G401 (cell line): ENCODE data around the gene ZNF724. TPM values are rescaled to one million over a fixed set of nuclear protein-coding genes. Genes with fewer than 3 reads are reported as not detected.
A peak's percentile ranks its signal among the peaks of the same experiment; 100 is the strongest.
"Not testable (repeated sequence)": the region's sequence is repeated elsewhere in the genome, so short reads cannot be mapped to it uniquely, and the experiment has no call there.

ENCODE experiments used
- DNase-seq: peaks from one replicate; pipeline ENCODE4 v3.0.0-alpha.2; 2015; ENCODE audit warnings: low spot score
- in situ Hi-C: cut with HindIII; loops from 2 replicates; pipeline ENCODE4 v1.10.0; 2016; ENCODE audit warnings: low sequenced_read_pairs, mixed read lengths
- total RNA-seq: library from RNA; depleted of rRNA; stranded (reverse); fragments of >200 nt; shearing (Covaris generic); gene quantifications from 2 replicates; pipeline ENCODE4 v1.2.3, GENCODE V29; 2014; rRNA removed

ZNF724 gene
- 8.7 and 19.7 TPM in 2 replicates for total RNA-seq

DNA sequence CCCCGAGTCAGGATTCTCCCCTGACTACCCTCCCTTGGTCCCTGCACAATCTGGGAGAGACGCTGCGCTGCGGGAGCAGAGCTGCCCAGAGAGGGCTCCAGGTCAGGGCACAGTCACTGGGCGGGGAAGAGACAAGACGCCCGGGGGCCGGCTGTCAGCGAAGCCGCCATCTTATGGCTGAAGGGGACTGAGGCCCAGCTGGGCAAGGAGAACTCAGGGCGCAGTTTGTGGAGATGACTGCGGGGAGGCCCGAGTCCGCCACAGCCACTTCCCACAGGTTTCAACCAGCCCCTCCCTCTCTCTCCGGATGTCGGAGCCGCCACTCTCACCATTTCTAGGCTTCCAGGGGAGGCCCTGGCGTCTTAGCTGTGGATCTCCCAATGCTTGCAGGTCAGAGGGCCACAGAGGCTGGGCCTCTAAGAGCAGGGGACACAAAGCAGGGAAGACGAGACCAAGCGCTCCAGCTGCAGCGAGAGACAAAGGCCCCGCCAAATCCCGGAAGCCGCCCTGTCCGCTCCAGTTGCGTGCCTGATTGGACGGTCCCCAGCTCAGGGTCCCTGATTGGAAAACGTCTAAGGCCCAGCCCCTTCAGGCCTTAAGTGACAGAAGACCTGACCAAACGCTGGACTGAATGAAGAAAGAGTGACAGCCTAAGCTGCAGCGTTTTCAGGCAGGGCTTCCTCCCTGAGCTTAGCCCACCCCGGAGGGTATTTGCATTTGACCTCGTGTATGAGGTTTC is at the start of gene ZNF724:
ZNF724 (minus strand) TSS at position 484 of the 739 bp plus-strand sequence; CDS start at position 332, 152 bp downstream.
- in situ Hi-C loops: no loop called here
- DNase-seq: peak; percentile 99

DNA sequence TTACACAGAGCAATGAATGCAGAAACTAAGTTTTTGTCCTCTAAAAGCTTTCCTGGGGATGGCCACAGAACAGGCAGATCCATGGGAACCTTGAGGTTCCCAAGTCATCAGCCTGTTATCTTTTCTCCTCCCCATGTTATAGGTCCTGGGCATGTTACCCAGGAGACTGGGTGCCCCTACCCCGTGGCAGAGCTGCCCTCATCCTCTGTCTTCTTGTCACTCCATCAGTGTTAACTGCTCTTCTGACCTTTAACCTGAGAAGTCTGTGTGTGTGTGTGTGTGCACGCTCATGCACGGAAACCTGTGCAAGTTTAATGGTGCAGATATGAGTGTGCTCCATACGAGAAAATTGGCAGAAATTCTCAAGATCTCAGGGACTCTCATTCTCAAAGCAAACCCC is 43.9 kb upstream of the ZNF724 start:
- in situ Hi-C loops: no loop called here
- DNase-seq: no peak

DNA sequence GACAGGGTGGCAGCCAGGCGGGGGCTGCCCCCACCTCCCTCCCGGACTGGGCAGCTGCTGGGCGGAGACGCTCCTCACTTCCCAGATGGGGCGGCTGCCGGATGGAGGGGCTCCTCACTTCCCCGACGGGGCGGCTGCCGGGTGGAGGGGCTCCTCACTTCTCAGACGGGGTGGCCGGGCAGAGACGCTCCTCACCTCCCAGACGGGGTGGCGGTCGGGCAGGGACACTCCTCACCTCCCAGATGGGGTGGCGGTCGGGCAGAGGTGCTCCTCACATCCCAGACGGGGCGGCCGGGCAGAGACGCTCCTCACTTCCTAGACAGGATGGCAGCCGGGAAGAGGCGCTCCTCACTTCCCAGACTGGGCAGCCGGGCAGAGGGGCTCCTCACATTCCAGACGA is 39.8 kb upstream of the ZNF724 start:
- in situ Hi-C loops, DNase-seq: not testable (repeated sequence)

DNA sequence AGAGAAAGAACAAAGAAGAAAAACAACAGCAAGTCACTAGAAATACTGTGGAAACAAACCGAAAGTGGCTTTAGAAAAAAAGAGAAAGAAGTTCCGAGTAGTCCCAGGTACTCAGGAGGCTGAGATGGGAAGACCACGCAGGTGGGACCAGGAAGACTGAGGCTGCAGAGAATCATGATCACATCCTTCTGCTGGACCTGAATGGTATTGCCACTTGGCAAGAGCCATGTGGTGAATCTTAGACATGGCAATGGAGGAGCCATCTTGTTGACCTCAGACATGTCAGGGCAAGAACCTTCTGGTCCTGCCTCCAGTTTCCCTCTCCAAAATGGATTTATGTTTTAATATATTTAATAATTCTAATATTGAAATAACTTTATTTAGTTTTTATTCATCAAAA is 37.4 kb upstream of the ZNF724 start:
- no peak for DNase-seq
- in situ Hi-C loops: no loop called here

DNA sequence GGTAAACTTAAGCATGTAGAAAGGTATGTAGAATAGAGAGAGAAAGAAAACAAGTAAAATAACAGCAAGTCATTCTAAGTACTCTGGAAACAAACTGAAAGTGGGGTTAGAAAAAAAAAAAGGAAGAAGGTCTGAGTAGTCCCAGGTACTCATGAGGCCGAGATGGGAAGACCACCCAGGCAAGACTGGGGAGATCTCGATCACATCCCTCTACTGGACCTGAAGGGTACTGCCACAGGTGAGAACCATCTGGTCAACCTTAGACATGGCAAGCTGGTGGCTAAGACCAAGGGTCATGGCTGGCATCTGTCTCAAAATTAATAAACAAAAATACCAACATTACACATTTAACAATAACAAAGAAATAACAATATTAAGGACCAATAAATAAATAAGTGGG is 36.3 kb upstream of the ZNF724 start:
- no peak for DNase-seq

DNA sequence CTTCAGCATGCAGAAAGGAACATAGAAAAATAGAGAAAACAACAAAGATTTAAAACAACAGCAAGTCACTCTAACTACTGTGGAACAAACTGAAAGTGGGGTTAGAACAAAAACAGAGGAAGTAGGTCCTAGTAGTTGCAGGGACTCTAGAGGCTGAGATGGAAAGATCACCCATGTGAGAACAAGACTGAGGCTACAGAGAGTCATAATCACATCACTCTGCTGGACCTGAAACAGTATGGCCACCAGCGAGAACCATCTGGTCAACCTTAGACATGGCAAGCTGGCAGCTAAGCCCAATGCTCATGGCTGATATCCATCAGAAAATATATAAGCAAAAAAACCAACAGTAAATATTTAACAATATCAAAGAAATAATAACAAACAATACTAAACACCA is 35.8 kb upstream of the ZNF724 start:
- in situ Hi-C loops: no loop called here
- no peak for DNase-seq

More for the DNA sequence above, 36.3 kb upstream of the ZNF724 start:
- in situ Hi-C loops: no loop called here

DNA sequence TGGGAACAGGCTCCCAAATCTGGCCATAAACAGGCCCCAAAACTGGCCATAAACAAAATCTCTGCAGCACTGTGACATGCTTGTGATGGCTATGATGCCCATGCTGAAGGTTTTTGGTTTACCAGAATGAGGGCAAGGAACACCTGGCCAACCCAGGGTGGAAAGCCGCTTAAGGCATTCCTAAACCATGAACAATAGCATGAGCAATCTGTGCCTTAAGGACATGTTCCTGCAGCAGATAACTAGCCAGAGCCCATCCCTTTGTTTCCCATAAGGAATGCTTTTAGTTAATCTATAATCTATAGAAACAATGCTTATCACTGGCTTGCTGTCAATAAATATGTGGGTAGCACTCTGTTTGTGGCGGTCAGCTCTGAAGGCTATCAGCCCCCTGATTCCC is 35.1 kb upstream of the ZNF724 start:
- in situ Hi-C loops, DNase-seq: not testable (repeated sequence)

DNA sequence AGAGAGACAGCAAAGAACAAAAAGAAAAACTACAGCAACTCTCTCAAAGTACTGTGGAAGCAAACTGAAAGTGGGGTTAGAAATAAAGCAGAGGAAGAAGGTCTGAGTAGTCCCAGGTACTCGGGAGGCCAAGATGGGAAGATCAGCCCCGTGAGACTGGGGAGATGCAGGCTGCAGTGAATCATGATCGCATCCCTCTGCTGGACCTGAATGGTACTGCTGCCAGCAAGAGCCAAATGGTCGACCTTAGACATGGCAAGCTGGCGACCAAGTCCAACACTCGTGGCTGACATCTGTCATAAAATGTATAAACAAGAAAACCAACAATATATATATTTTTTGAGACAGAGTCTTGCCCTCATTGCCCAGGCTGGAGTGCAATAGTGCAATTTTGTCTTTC is 33.7 kb upstream of the ZNF724 start:
- peak; percentile 14 for DNase-seq
- in situ Hi-C loops: no loop called here

DNA sequence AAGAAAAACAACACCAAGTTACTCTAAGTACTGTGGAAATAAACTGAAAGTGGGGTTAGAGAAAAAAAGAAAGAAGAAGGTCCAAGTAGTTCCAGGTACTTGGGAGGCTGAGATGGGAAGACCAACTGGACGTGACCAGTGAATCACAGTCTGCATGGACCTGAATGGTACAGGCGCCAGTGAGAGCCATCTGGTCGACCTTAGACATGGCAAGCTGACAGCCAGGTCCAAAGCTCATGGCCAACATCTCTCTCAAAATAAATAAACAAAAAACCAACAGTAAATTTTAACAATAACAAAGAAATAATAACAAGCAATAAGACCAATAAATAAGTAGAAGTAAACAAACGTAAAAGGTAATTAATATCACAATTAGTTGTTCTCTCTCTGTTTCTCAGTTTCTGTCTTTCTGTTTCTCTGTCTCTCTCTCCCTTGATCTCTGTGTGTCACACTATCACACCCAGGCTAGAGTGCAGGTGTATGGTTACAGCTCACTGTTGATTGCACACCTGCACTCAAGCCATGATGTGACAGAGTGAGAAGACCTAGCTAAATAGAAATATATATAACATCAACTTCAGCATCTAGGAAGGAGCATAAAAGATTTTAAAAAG is 31.6 kb upstream of the ZNF724 start:
- DNase-seq: no peak
- in situ Hi-C loops: no loop called here

DNA sequence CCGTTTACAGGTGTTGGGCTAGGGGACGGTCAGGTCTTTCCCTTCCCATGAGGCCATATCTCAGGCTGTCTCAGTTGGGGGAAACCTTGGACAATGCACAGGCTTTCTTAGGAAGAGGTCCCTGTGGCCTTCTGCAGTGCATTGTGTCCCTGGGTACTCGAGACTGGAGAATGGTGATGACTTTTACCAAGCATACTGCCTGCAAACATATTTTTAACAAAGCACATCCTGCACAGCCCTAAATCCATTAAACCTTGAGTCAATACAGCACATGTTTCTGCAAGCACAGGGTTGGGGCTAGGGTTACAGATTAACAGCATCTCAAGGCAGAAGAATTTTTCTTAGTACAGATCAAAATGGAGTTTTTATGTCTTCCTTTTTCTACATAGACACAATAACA is 27.9 kb upstream of the ZNF724 start:
- in situ Hi-C loops, DNase-seq: not testable (repeated sequence)

DNA sequence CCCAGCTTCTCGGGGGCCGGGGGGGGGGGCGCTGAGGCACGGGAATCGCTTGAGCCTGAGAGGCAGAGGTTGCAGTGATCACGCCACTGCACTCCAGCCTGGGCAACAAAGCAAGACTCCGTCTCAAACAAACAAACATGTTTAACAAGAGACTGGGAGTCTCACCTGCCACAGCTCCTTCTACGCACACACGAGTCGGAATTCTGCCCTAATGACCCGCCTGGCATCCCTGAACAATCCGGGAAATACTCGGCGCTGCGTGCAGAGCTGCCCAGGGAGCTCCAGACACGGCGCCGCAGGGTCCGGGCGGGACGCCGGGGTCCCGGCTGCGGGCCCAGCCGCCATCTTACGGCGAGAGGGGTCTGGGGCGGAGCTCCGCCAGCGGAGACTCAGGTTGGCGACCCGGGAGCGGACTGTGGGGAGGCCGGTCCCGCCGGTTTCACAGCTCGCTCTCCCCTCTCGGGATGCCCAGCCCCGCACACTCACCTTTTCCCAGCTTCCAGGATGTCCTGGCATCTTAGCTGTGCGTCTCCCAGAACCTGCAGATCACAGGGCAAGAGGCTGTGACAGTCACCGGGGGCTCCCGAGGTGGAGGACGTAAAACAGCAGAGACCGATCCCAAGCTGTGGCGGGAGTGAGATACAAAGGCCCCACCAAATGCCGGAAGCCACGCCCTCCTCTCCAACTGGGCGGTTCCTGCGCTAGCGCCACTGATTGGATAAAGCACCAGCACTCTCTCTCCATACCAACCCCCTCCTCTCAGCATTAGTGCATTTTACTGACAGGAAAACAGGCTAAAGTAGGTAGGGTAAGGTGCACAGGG is 23.6 kb upstream of the ZNF724 start:
- in situ Hi-C loops: no loop called here
- peak; percentile 98 for DNase-seq

DNA sequence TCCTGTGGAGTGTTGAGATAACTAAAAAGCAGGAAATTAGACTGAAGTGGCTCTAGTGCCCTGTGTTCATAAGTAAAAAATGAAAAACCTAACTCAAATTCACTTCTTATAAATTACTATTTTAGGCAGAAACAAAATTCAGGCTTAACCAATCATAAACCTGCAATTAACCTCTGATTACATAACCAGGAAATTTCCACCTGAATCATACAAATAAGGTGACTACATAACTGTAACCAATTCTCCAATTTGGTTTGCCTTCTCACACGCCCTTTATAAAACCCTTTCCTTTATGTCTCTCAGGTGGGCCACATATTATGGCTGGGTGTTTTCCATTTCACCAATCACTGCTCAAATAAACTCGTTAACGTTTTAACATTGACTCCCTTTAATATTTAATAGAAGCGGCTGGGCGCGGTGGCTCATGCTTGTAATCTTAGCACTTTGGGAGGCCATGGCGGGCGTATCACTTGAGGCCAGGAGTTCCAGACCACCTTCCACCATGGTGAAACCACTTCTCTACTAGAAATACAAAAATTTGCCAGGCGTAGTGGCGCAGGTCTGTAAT is 22.9 kb upstream of the ZNF724 start:
- peak; percentile 72 for DNase-seq
- in situ Hi-C loops: no loop called here

DNA sequence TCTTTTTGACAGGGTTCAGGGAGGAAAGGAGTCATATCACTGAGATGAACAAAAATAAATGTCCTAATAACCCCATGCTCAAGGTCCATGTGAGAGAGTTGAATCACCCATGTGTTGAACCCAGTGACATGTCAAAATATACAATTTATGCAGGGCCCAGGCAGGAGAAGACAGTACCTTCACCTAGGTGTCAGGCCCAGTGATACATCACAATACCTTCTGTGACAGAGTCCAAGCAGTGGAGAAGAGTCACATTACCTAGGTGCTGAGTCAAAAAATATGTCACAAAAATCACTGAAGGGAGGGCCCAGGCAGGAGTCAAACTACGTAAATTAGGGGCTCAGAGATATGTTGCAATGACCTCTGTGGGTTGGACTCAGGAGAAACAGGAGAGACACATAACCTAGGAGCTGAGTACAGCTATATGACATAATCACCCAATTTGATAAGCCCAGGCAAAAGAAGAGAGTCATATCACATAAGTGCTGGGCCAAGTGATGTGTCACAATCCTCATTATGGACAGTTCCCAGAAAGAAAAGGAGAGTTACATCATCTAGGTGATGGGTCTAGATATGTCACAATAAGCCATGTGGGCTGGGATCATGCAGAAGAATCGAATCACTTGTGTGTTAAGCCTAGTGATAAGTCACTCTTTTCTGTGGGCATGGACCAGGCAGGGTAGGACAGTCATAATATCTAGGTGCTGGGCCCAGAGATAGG is 13.8 kb upstream of the ZNF724 start:
- in situ Hi-C loops: no loop called here
- DNase-seq: no peak

DNA sequence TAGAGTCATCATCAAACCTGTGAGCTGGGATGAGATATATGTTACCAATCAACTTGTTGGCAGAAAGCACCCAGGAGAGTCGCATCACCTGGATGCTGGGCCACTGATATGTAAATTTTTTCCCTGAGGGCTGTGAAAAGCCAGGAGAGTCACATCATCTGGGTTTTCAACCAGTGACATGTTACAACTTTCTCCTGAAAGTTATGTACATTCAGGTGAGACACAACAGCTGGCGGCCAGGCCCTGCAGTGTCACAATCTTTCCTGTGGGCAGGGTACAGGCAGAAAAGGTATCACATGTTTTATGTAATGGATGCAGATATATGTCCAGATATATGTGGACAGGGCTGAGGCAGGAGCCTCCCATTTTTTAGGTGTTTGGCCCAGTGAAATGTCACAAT is 13.2 kb upstream of the ZNF724 start:
- no peak for DNase-seq
- in situ Hi-C loops: no loop called here

DNA sequence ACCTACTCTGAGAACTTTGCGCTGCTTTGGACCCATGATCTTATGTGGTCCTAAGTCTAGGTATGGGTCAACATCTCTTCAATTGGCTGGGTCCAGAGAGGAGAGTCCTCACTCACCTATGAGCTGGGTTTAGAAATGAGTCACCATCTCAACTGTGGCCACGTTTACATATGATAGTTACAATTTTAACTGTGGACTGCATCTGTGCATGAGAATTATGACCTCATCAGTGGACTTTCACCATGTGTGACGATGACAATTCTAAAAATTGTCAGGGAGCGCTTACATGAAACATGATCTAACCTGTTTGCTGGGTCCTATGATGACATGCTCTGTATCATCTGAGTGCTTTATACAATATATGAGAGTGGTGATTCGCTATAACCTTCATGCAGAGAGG is 12.7 kb upstream of the ZNF724 start:
- in situ Hi-C loops: no loop called here
- no peak for DNase-seq

DNA sequence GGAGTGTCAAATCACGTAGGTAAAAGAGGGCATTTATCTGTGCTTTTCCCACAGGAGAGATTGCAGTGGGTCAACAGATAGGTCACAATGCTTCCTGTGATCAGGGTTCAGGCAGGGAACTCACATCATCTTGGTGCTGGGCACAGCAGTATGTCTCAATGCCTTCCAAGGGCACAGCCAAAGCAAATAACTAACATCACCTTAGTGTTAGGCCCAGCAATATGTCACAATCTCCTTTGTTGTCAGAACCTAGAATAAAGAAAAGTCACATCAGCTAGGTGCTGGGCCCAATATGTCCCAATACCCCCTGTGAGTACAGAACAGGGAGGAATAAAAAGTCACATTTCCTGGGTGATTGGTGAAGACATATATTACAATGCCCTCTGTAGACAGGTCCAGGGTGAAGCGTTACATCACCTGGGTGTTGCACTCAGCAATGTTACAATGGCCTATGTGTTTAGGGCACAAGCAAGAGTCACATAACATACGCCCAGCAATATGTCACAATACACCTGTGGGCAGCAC is 11.4 kb upstream of the ZNF724 start:
- in situ Hi-C loops: no loop called here
- DNase-seq: no peak

DNA sequence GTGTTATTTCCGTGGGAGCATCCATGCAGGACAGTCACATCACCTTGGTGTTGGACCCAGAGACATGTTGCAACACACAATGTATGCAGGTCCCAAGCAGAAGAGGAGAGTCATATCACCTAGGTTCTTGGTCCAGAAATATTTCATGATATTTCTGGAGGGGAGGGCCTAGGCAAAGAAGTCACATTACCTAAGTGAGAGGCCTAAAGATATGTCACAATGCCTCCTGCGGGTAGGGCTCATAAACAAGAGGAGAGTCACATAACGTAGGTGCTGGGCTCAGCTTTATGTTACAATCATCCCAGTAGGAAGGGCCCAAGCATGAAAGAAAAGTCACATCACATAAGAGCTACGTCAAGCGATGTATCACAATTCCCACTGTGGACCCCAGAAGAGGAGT is 10.8 kb upstream of the ZNF724 start:
- DNase-seq: no peak
- in situ Hi-C loops: no loop called here

DNA sequence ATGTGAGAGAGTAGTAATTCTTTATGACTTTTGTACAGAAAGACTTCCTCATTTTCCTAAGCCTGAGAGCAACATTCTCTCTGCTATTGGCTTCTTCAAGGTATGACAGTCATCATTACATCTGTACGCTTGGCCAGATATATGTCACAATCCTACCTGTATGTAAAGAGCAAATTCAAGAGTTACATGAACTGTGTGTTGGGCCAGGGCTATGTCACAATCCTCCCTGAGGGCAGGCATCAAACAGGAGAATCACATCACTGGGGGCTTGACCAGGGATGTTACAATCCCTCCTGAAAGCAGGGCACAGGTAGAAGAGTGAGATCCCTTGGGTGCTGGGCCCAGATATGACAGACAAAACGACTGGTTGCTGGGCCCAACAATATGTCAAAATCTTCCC is 9.8 kb upstream of the ZNF724 start:
- in situ Hi-C loops: no loop called here
- DNase-seq: no peak

DNA sequence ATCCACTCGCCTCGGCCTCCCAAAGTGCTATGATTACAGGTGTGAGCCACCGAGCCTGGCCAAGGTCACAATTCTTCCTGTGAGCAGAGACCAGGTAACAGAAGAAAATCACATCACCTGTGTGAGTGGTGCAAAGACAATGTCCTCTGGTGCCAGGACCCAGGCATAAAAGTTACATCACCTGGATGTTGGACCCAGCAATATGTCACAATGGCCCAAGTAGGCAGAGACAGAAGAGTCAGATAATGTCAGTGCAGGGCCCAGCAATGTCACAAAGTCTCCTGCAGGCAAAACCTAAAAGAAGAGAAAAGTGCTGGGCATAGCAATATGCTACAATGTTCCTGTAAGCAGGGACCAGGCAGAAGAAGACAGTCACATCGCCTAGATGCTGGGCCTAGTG is 5.5 kb upstream of the ZNF724 start:
- no peak for DNase-seq
- in situ Hi-C loops: no loop called here
